Osteoblast (primary cell): ENCODE measurements around the gene MYH3. TPM values are rescaled to one million over a fixed set of nuclear protein-coding genes. Genes with fewer than 3 reads are reported as not detected.

Experiments
- DNase-seq: peaks from one replicate; pipeline ENCODE4 v3.0.0; 2011; ENCODE audit warnings: low spot score, mixed read lengths; ENCODE audit not compliant: insufficient read length; ENCODE audit errors: missing footprints
- H2AFZ ChIP-seq: 2 replicates; pipeline ENCODE4 v1.6.0; 2011; ENCODE audit warnings: mild to moderate bottlenecking, low read length
- H3K27ac ChIP-seq: 2 replicates; pipeline ENCODE4 v1.5.1; 2011; ENCODE audit warnings: mild to moderate bottlenecking, low read depth, low read length, moderate library complexity
- H3K27me3 ChIP-seq: 2 replicates; pipeline ENCODE4 v1.6.0; 2012; ENCODE audit warnings: mild to moderate bottlenecking, control low read depth, inconsistent platforms, low read length, moderate library complexity; ENCODE audit not compliant: insufficient read depth
- H3K36me3 ChIP-seq: 2 replicates; pipeline ENCODE4 v1.5.1; 2011; ENCODE audit warnings: mild to moderate bottlenecking, low read length, control low read depth, moderate library complexity; ENCODE audit not compliant: insufficient read depth
- H3K4me1 ChIP-seq: 2 replicates; pipeline ENCODE4 v1.5.1; 2011; ENCODE audit warnings: mild to moderate bottlenecking, low read length, control low read depth, moderate library complexity; ENCODE audit not compliant: insufficient read depth
- H3K4me2 ChIP-seq: 2 replicates; pipeline ENCODE4 v1.6.0; 2011; ENCODE audit warnings: mild to moderate bottlenecking, low read length; ENCODE audit not compliant: insufficient read depth
- H3K4me3 ChIP-seq: fragments of 200-600 bp; sonication (generic); 3 replicates; pipeline ENCODE4 v1.5.1; 2012; ENCODE audit warnings: mild to moderate bottlenecking, low read length, inconsistent platforms; ENCODE audit not compliant: insufficient read depth
- H3K79me2 ChIP-seq: 2 replicates; pipeline ENCODE4 v1.6.0; 2012; ENCODE audit warnings: mild to moderate bottlenecking, low read length, control low read depth, inconsistent platforms; ENCODE audit not compliant: insufficient read depth
- H3K9me3 ChIP-seq: 2 replicates; pipeline ENCODE4 v1.5.1; 2011; ENCODE audit warnings: low read depth, low read length, control low read depth
- H4K20me1 ChIP-seq: 2 replicates; pipeline ENCODE4 v1.6.0; 2012; ENCODE audit warnings: mild to moderate bottlenecking, low read length, control low read depth; ENCODE audit not compliant: insufficient read depth
- total RNA-seq: library from RNA; depleted of rRNA; stranded (reverse); fragments of >200 nt; gene quantifications from 2 replicates; pipeline ENCODE4 v1.2.3, GENCODE V29; 2012
- TF ChIP-seq, protein P1 (sequence below): IDR thresholded peaks from 2 replicates; pipeline ENCODE4 v1.5.1; 2011; ENCODE audit warnings: mild to moderate bottlenecking, low read depth, low read length, moderate library complexity; ENCODE audit errors: extremely low read depth

Gene MYH3
- total RNA-seq, 1 donor = 1.8 TPM

GRCh38 chr17:10683853-10684252 is 26.7 kb upstream of the MYH3 start:
- Histone ChIP-seq H3K4me3 (no peak overlapping the region), H4K20me1 (no peaks in the 10 kb centered on the region), H3K27ac (peak overlapping the region; percentile 4), H3K27me3 (no peaks in the 10 kb centered on the region), H3K9me3 (no peaks in the 10 kb centered on the region), H3K4me2 (no peak overlapping the region), H3K79me2 (peaks cover 5% of the 10 kb centered on the region), H3K36me3 (peaks cover 33% of the 10 kb centered on the region), H3K4me1 (peaks cover 8% of the 10 kb centered on the region), H2AFZ (no peak overlapping the region)
- peak; percentile 72 for DNase-seq
- TF ChIP-seq, protein P1, sequence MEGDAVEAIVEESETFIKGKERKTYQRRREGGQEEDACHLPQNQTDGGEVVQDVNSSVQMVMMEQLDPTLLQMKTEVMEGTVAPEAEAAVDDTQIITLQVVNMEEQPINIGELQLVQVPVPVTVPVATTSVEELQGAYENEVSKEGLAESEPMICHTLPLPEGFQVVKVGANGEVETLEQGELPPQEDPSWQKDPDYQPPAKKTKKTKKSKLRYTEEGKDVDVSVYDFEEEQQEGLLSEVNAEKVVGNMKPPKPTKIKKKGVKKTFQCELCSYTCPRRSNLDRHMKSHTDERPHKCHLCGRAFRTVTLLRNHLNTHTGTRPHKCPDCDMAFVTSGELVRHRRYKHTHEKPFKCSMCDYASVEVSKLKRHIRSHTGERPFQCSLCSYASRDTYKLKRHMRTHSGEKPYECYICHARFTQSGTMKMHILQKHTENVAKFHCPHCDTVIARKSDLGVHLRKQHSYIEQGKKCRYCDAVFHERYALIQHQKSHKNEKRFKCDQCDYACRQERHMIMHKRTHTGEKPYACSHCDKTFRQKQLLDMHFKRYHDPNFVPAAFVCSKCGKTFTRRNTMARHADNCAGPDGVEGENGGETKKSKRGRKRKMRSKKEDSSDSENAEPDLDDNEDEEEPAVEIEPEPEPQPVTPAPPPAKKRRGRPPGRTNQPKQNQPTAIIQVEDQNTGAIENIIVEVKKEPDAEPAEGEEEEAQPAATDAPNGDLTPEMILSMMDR = peak; percentile 63

- DNase-seq = peak; percentile 21
- Histone ChIP-seq H3K9me3 (no peaks in the 10 kb centered on the region), H3K27me3 (no peaks in the 10 kb centered on the region), H2AFZ (no peak overlapping the region), H3K4me2 (no peak overlapping the region), H3K4me3 (no peak overlapping the region), H3K4me1 (peaks cover 8% of the 10 kb centered on the region), H3K27ac (peak overlapping the region; percentile 50), H4K20me1 (no peaks in the 10 kb centered on the region), H3K79me2 (no peaks in the 10 kb centered on the region), H3K36me3 (peaks cover 38% of the 10 kb centered on the region)
- TF ChIP-seq, protein P1 = no peak
Observed at GRCh38 chr17:10681866-10682446, 24.8 kb upstream of the MYH3 start.

DNA sequence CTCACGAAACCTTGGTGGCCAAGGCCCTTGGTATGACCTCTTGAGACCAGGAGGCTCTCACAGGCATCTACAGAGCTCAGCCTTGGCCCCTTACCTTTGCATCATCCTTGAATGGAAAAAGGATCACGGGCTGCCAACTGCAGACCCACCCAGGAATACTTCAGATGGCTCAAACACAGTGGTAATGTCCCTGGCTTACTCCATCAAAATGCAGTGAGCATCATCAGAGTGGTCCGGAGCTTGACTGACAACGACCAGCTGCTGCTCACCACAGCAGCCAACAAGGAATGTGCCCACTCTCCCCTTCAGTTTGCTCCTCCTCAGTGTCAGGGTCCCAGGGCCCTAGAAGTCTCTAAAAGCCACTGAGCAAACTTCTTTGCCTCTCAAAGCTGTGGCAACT is 17.6 kb upstream of the MYH3 start:
- Histone ChIP-seq H3K79me2 (no peaks in the 10 kb centered on the region), H3K27me3 (no peaks in the 10 kb centered on the region), H2AFZ (no peak overlapping the region), H3K27ac (no peak overlapping the region), H3K4me1 (no peaks in the 10 kb centered on the region), H4K20me1 (no peaks in the 10 kb centered on the region), H3K36me3 (peaks cover 21% of the 10 kb centered on the region), H3K9me3 (no peaks in the 10 kb centered on the region), H3K4me2 (no peak overlapping the region), H3K4me3 (no peak overlapping the region)
- TF ChIP-seq, protein P1 = no peak
- no peak for DNase-seq

GRCh38 chr17:10673312-10673711 is 16.2 kb upstream of the MYH3 start:
- Histone ChIP-seq H3K4me2 (no peak overlapping the region), H3K27me3 (no peaks in the 10 kb centered on the region), H3K4me1 (peaks cover 6% of the 10 kb centered on the region), H2AFZ (no peak overlapping the region), H3K9me3 (no peaks in the 10 kb centered on the region), H3K36me3 (peaks cover 17% of the 10 kb centered on the region), H3K27ac (no peak overlapping the region), H4K20me1 (no peaks in the 10 kb centered on the region), H3K79me2 (no peaks in the 10 kb centered on the region), H3K4me3 (no peak overlapping the region)
- TF ChIP-seq, protein P1 = no peak
- DNase-seq = no peak
